Neural cell (in vitro differentiated cells): ENCODE measurements around the gene MAP3K5. TPM values are rescaled to one million over a fixed set of nuclear protein-coding genes. Genes with fewer than 3 reads are reported as not detected.

Experiments used
- H2AFZ ChIP-seq: fragments of 200-600, 300-800 bp; sonication (generic), shearing (Covaris generic); 2 replicates; pipeline ENCODE4 v1.6.0; 2014; ENCODE audit warnings: low read depth, mild to moderate bottlenecking, antibody characterized with exemption, low read length, moderate library complexity
- H3F3A ChIP-seq: fragments of 200-600 bp; shearing (Covaris generic); 2 replicates; pipeline ENCODE4 v1.6.1; 2016; ENCODE audit warnings: mild to moderate bottlenecking, moderate library complexity, mixed read lengths, antibody characterized with exemption, low read length; ENCODE audit not compliant: insufficient read depth, poor library complexity, severe bottlenecking
- H3K27ac ChIP-seq: fragments of 200-600, 300-800 bp; sonication (generic), shearing (Covaris generic); 2 replicates; pipeline ENCODE4 v1.5.1; 2014; ENCODE audit warnings: mild to moderate bottlenecking, low read length, moderate library complexity
- H3K27me3 ChIP-seq: fragments of 300-800, 200-600 bp; sonication (generic), shearing (Covaris generic); 2 replicates; pipeline ENCODE4 v1.6.0; 2014; ENCODE audit warnings: mild to moderate bottlenecking, low read depth, low read length, moderate library complexity; ENCODE audit not compliant: insufficient read depth
- H3K36me3 ChIP-seq: fragments of 300-800, 200-600 bp; sonication (generic), shearing (Covaris generic); 2 replicates; pipeline ENCODE4 v1.5.1; 2014; ENCODE audit warnings: mild to moderate bottlenecking, antibody characterized with exemption, low read length, moderate library complexity; ENCODE audit not compliant: insufficient read depth
- H3K4me2 ChIP-seq: fragments of 300-800, 200-600 bp; sonication (generic), shearing (Covaris generic); 2 replicates; pipeline ENCODE4 v1.6.0; 2014; ENCODE audit warnings: mild to moderate bottlenecking, low read length
- H3K4me3 ChIP-seq: fragments of 300-800, 200-600 bp; sonication (generic), shearing (Covaris generic); 2 replicates; pipeline ENCODE4 v1.5.1; 2014; ENCODE audit warnings: mild to moderate bottlenecking, low read length, moderate library complexity
- H3K79me2 ChIP-seq: fragments of 200-600 bp; shearing (Covaris generic); replicated peaks from 2 replicates; pipeline ENCODE4 v1.6.0; 2014; ENCODE audit warnings: mild to moderate bottlenecking, low read length, moderate library complexity; ENCODE audit not compliant: insufficient read depth
- H3K9ac ChIP-seq: fragments of 300-800, 200-600 bp; sonication (generic), shearing (Covaris generic); 2 replicates; pipeline ENCODE4 v1.6.1; 2016; ENCODE audit warnings: mild to moderate bottlenecking, low read length, mixed read lengths
- H3K9me2 ChIP-seq: fragments of 200-600 bp; shearing (Covaris generic); 2 replicates; pipeline ENCODE4 v1.6.1; 2016; ENCODE audit warnings: mild to moderate bottlenecking, low read length, mixed read lengths; ENCODE audit not compliant: insufficient read depth
- H3K9me3 ChIP-seq: fragments of 200-600, 300-800 bp; sonication (generic), shearing (Covaris generic); 2 replicates; pipeline ENCODE4 v1.6.1; 2016; ENCODE audit warnings: mild to moderate bottlenecking, mixed run types, low read length, moderate library complexity, mixed read lengths
- H4K20me1 ChIP-seq: fragments of 200-600 bp; shearing (Covaris generic); 2 replicates; pipeline ENCODE4 v1.6.1; 2016; ENCODE audit warnings: mild to moderate bottlenecking, mixed run types; ENCODE audit not compliant: insufficient read depth
- CTCF ChIP-seq: fragments of 450-650 bp; IDR thresholded peaks from 2 replicates; pipeline ENCODE4 v1.5.1; 2014; ENCODE audit warnings: antibody characterized with exemption, mild to moderate bottlenecking, moderate library complexity; ENCODE audit not compliant: poor library complexity, severe bottlenecking
- EP300 ChIP-seq: fragments of 450-650 bp; conservative IDR thresholded peaks from 2 replicates; pipeline ENCODE4 v1.6.1; 2014; ENCODE audit warnings: antibody characterized with exemption, mild to moderate bottlenecking, moderate library complexity; ENCODE audit not compliant: poor library complexity, severe bottlenecking
- EZH2 ChIP-seq: fragments of 200-600, 300-800 bp; shearing (Covaris generic), sonication (generic); IDR thresholded peaks from 2 replicates; pipeline ENCODE4 v1.6.1; 2014; ENCODE audit warnings: antibody characterized with exemption, low read length, borderline replicate concordance, mild to moderate bottlenecking; ENCODE audit not compliant: insufficient read depth, poor library complexity, severe bottlenecking
- MXI1 ChIP-seq: fragments of 450-650 bp; conservative IDR thresholded peaks from 2 replicates; pipeline ENCODE4 v1.6.1; 2014; ENCODE audit warnings: antibody characterized with exemption, mild to moderate bottlenecking; ENCODE audit not compliant: poor library complexity, severe bottlenecking
- POLR2AphosphoS5 ChIP-seq: IDR thresholded peaks from 2 replicates; pipeline ENCODE4 v1.6.1; 2012
- RAD21 ChIP-seq: fragments of 450-650 bp; conservative IDR thresholded peaks from 2 replicates; pipeline ENCODE4 v1.6.1; 2014; ENCODE audit warnings: antibody characterized with exemption, mild to moderate bottlenecking, moderate library complexity
- REST ChIP-seq: IDR thresholded peaks from 2 replicates; pipeline ENCODE4 v1.6.1; 2012; ENCODE audit warnings: borderline replicate concordance
- SMC3 ChIP-seq: fragments of 450-650 bp; conservative IDR thresholded peaks from 2 replicates; pipeline ENCODE4 v1.6.1; 2014; ENCODE audit warnings: antibody characterized with exemption, mild to moderate bottlenecking, moderate library complexity; ENCODE audit not compliant: poor library complexity
- TAF1 ChIP-seq: IDR thresholded peaks from 2 replicates; pipeline ENCODE4 v1.6.1; 2012; ENCODE audit warnings: low read depth
- polyA plus RNA-seq: library from polyadenylated mRNA; depleted of rRNA; stranded (reverse); fragments of >200 nt; gene quantifications from 2 replicates; pipeline ENCODE4 v1.2.3, GENCODE V29; 2014

The MAP3K5 gene
- polyA plus RNA-seq, 1 donor from 2014 or later = 2.0 TPM

DNA sequence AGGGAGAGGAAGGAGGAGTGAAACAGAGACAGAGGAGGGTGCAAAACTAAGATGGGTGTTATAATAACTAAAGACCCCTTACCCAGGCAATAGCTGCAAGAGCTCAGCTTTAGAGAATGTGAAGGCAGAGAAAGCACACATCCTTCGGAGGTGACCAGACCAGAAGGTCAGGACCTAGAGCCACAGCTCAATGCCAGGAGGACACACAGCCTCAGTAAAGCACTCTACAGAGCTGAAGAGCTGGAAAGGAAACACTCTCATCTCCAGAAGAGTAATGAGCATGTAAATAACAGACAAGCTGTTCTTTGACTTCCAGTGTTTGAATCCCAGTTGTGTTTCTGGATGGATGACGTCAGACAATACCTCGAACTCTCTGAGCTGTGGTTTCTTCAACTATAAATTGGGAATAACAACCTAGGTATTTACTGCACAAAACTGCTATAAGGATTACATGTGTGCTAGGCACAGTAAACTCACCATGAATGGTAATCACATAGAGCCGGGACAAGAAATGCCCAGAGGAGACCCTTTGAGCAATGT is 63.2 kb downstream of the MAP3K5 start:
- Histone ChIP-seq H3K9ac (no peak overlapping the region), H3K27me3 (no peaks in the 10 kb centered on the region), H3K4me2 (no peak overlapping the region), H3K4me3 (no peak overlapping the region), H3K79me2 (no peaks in the 10 kb centered on the region), H3K9me2 (no peaks in the 10 kb centered on the region), H3K9me3 (no peaks in the 10 kb centered on the region), H3K27ac (no peak overlapping the region), H3F3A (no peaks in the 10 kb centered on the region), H2AFZ (no peak overlapping the region), H3K36me3 (no peaks in the 10 kb centered on the region), H4K20me1 (no peaks in the 10 kb centered on the region)
- no peak for TF ChIP-seq SMC3
- no peak for TF ChIP-seq CTCF
- no peak for TF ChIP-seq EZH2
- no peak for TF ChIP-seq TAF1

GRCh38 chr6:136728033-136728939 is 64.0 kb downstream of the MAP3K5 start:
- TF ChIP-seq TAF1 = no peak
- no peak for TF ChIP-seq EZH2
- TF ChIP-seq RAD21 = no peak
- no peak for TF ChIP-seq CTCF
- TF ChIP-seq EP300 = no peak
- no peak for TF ChIP-seq POLR2AphosphoS5
- no peak for TF ChIP-seq REST
- TF ChIP-seq SMC3 = no peak
- TF ChIP-seq MXI1 = no peak
- H3K27me3 ChIP-seq = no peaks in the 10 kb centered on the region
- H3K27ac ChIP-seq = no peak overlapping the region
- H3K9ac ChIP-seq = no peak overlapping the region
- H3K4me3 ChIP-seq = no peak overlapping the region
- no peak overlapping the region for H3K4me2 ChIP-seq
- no peaks in the 10 kb centered on the region for H3K9me3 ChIP-seq
- no peaks in the 10 kb centered on the region for H3K79me2 ChIP-seq
- no peaks in the 10 kb centered on the region for H3K9me2 ChIP-seq
- H3K36me3 ChIP-seq = no peaks in the 10 kb centered on the region
- no peak overlapping the region for H2AFZ ChIP-seq
- H4K20me1 ChIP-seq = no peaks in the 10 kb centered on the region
- no peaks in the 10 kb centered on the region for H3F3A ChIP-seq
